Kidney (tissue), 14 donors: ENCODE results near the gene TAB2. TPM values are rescaled to one million over a fixed set of nuclear protein-coding genes. Genes with fewer than 3 reads are reported as not detected.
"Not testable (repeated sequence)": the region's sequence is repeated elsewhere in the genome, so short reads cannot be mapped to it uniquely, and the experiment has no call there.

Experiments
- DNase-seq, 5 donors: peaks; one replicate each; pipeline ENCODE4 v3.0.0-alpha.2; 2013 to 2020
- FAIRE-seq: peaks from 2 replicates; lab custom pipeline; 2012; peaks lifted over from hg19 to GRCh38; lab: Jason Lieb, UNC
- H3K27ac ChIP-seq, 2 donors: one replicate each; pipeline ENCODE4 v1.7.0; 2013; ENCODE audit warnings: low read depth in 2 of 2, low read length in 2 of 2, inconsistent platforms in 1 of 2
- H3K27me3 ChIP-seq: one replicate; pipeline ENCODE4 v1.7.1; 2013; ENCODE audit warnings: low read length, inconsistent platforms; ENCODE audit not compliant: control insufficient read depth, insufficient read depth
- H3K36me3 ChIP-seq, 3 donors: one replicate each; pipeline versions ENCODE4 v1.7.0 to v1.7.1; 2013; ENCODE audit warnings: low read length in 3 of 3, control low read depth in 1 of 3, inconsistent platforms in 1 of 3; ENCODE audit not compliant: insufficient read depth in 3 of 3, control insufficient read depth in 2 of 3
- H3K4me1 ChIP-seq, 3 donors: one replicate each; pipeline versions ENCODE4 v1.7.0 to v1.7.1; 2013; ENCODE audit warnings: low read length in 3 of 3, inconsistent platforms in 1 of 3, low read depth in 1 of 3; ENCODE audit not compliant: control insufficient read depth in 2 of 3, insufficient read depth in 2 of 3
- H3K4me3 ChIP-seq, 3 donors: one replicate each; pipeline versions ENCODE4 v1.7.0 to v1.8.1; 2013; ENCODE audit warnings: low read length in 3 of 3, control low read depth in 1 of 3, inconsistent platforms in 1 of 3
- H3K9ac ChIP-seq, 3 donors: one replicate each; pipeline versions ENCODE4 v1.7.0 to v1.7.1; 2013; ENCODE audit warnings: low read length in 3 of 3, control low read depth in 1 of 3, inconsistent platforms in 1 of 3
- H3K9me3 ChIP-seq, 3 donors: one replicate each; pipeline versions ENCODE4 v1.7.0 to v1.7.1; 2013; ENCODE audit warnings: low read length in 3 of 3, control low read depth in 1 of 3, inconsistent platforms in 1 of 3; ENCODE audit not compliant: control insufficient read depth in 2 of 3, insufficient read depth in 1 of 3
- CTCF ChIP-seq: IDR thresholded peaks from 3 replicates; pipeline ENCODE4 v1.5.1; 2012; ENCODE audit warnings: mild to moderate bottlenecking, moderate library complexity, borderline replicate concordance; ENCODE audit not compliant: insufficient read depth; ENCODE audit errors: extremely low read depth
- intact Hi-C: fragments of 100-400 bp; cut with DNase I; formaldehyde crosslinking; loops from one replicate; pipeline ENCODE4 v1.11.1; 2022
- polyA plus RNA-seq: library from polyadenylated mRNA; stranded (reverse); fragments of 350-450 nt; fragmentation: Illumina TruSeq; extraction: RNeasy Lipid Tissue Mini Kit (QIAGEN cat#74804); gene quantifications from one replicate; pipeline ENCODE4 v1.2.3, GENCODE V29; 2014; ENCODE audit warnings: low read depth, low replicate concordance; ENCODE audit not compliant: insufficient read depth
- total RNA-seq: library from RNA; stranded (reverse); fragmentation: NEBNext Ultra II Directional; extraction: Animal tissue kit (Norgen Biotek cat#: 25700); gene quantifications from one replicate; pipeline ENCODE4 v1.2.1, GENCODE V29; 2021
- donor health status: control.
- donor health status: control.
- donor health status: control.
- donor health status: control.
- donor health status: control.
- donor health status: DM: yes; HTN: yes; CAD: no.
- donor health status: Normal renal cell carcinoma (clear cell type).

The TAB2 gene
- total and polyA plus RNA-seq, 2 donors from 2014 or later, result 23.2 to 50.1 TPM

GRCh38 chr6:149346078-149346477, 28.6 kb downstream of the TAB2 start:
- Histone ChIP-seq H3K27me3 (no peaks in the 10 kb centered on the region), H3K36me3 (no peaks in the 10 kb centered on the region), H3K4me3 (no peak overlapping the region), H3K27ac (no peak overlapping the region), H3K9me3 (no peaks in the 10 kb centered on the region), H3K9ac (no peak overlapping the region), H3K4me1 (peaks cover 0 to 22% (median 14%) of the 10 kb centered on the region in 3 donors)
- no peak for DNase-seq
- intact Hi-C loops, result no loop called here
- no peak for FAIRE-seq
- TF ChIP-seq CTCF, result no peak

GRCh38 chr6:149347067-149347466, 29.6 kb downstream of the TAB2 start:
- intact Hi-C loops, result no loop called here
- DNase-seq (no peak), FAIRE-seq (no peak)
- Histone ChIP-seq H3K9me3 (no peaks in the 10 kb centered on the region), H3K27me3 (no peaks in the 10 kb centered on the region), H3K36me3 (no peaks in the 10 kb centered on the region), H3K9ac (no peak overlapping the region), H3K27ac (no peak overlapping the region), H3K4me1 (peaks cover 0 to 15% (median 10%) of the 10 kb centered on the region in 3 donors), H3K4me3 (no peak overlapping the region)
- no peak for TF ChIP-seq CTCF

- H3K9ac ChIP-seq, H3K4me1 ChIP-seq, DNase-seq, intact Hi-C loops, H3K27me3 ChIP-seq, FAIRE-seq, H3K36me3 ChIP-seq, H3K4me3 ChIP-seq, H3K9me3 ChIP-seq, H3K27ac ChIP-seq: not testable (repeated sequence)
These were observed 31.8 kb downstream of the TAB2 start for GRCh38 chr6:149349279-149349678.

- no peak for TF ChIP-seq CTCF
These were observed 36.5 kb downstream of the TAB2 start for GRCh38 chr6:149354009-149354408.

More at GRCh38 chr6:149354009-149354408, 36.5 kb downstream of the TAB2 start:
- Histone ChIP-seq H3K9me3 (no peaks in the 10 kb centered on the region), H3K4me1 (no peaks in the 10 kb centered on the region), H3K27me3 (no peaks in the 10 kb centered on the region), H3K27ac (no peak overlapping the region), H3K4me3 (no peak overlapping the region), H3K36me3 (no peaks in the 10 kb centered on the region), H3K9ac (no peak overlapping the region)
- DNase-seq (no peak), FAIRE-seq (no peak)
- intact Hi-C loops, result no loop called here
